Lung (tissue), 12 donors: ENCODE data around the gene CEP70. TPM values are rescaled to one million over a fixed set of nuclear protein-coding genes. Genes with fewer than 3 reads are reported as not detected.

ENCODE experiments used
- ATAC-seq: fragments of 200-7000 bp; cut with Tn5 transposase; one replicate; pipeline ENCODE4 v1.9.1; 2020; ENCODE audit warnings: moderate number of reproducible peaks; ENCODE audit not compliant: insufficient read depth, low FRiP score
- DNase-seq, 3 donors: peaks; one replicate each; pipeline ENCODE4 v3.0.0-alpha.2; 2013 to 2017
- H3K27ac ChIP-seq, 2 donors: one replicate each; pipeline ENCODE4 v1.5.1; 2013; ENCODE audit warnings: mild to moderate bottlenecking in 2 of 2, moderate library complexity in 2 of 2, control low read depth in 1 of 2, inconsistent platforms in 1 of 2, low read depth in 1 of 2, low read length in 1 of 2
- H3K27me3 ChIP-seq, 3 donors: one replicate each; pipeline ENCODE4 v1.5.1; 2013; ENCODE audit warnings: low read length in 2 of 3; ENCODE audit not compliant: control insufficient read depth in 3 of 3, insufficient read depth in 3 of 3
- H3K36me3 ChIP-seq, 4 donors: one replicate each; pipeline ENCODE4 v1.5.1; 2013; ENCODE audit warnings: low read length in 4 of 4, mild to moderate bottlenecking in 1 of 4, moderate library complexity in 1 of 4; ENCODE audit not compliant: control insufficient read depth in 4 of 4, insufficient read depth in 4 of 4
- H3K4me1 ChIP-seq, 5 donors: one replicate each; pipeline ENCODE4 v1.5.1; 2013; ENCODE audit warnings: low read length in 5 of 5, mild to moderate bottlenecking in 2 of 5, moderate library complexity in 1 of 5; ENCODE audit not compliant: control insufficient read depth in 5 of 5, insufficient read depth in 5 of 5
- H3K4me3 ChIP-seq: one replicate; pipeline ENCODE4 v1.5.1; 2013; ENCODE audit warnings: mild to moderate bottlenecking, control low read depth, moderate library complexity
- H3K9ac ChIP-seq, 2 donors: one replicate each; pipeline ENCODE4 v1.5.1; 2013; ENCODE audit warnings: low read length in 2 of 2, control low read depth in 1 of 2; ENCODE audit not compliant: insufficient read depth in 1 of 2
- H3K9me3 ChIP-seq, 4 donors: one replicate each; pipeline ENCODE4 v1.5.1; 2013; ENCODE audit warnings: low read length in 3 of 4, mild to moderate bottlenecking in 1 of 4, moderate library complexity in 1 of 4; ENCODE audit not compliant: control insufficient read depth in 4 of 4, insufficient read depth in 3 of 4
- WGBS, 2 donors: extraction: QIAGEN DNeasy Blood & Tissue Kit; methylation state at CpG; one replicate each; pipeline ENCODE4 v1.1.7; 2013; 5-methylcytosine and 5-hydroxymethylcytosine counted together
- polyA plus RNA-seq, 2 donors: library from polyadenylated mRNA; stranded (reverse); fragments of 200-250 nt; gene quantifications; one replicate each; pipeline ENCODE4 v1.2.1, GENCODE V29; 2013
- total RNA-seq, 2 donors: library from RNA; depleted of rRNA in 1 of 2; stranded (reverse); fragments of >200 nt in 1 of 2; gene quantifications; one replicate each; pipeline ENCODE4 v1.2.1, GENCODE V29; 2014 to 2021
- TF ChIP-seq, protein P1 (sequence below): IDR thresholded peaks from 2 replicates; pipeline ENCODE4 v1.5.1; 2012; ENCODE audit warnings: mild to moderate bottlenecking; ENCODE audit errors: control extremely low read depth, extremely low read depth
- donor health status: control.
- donor health status: control.
- donor health status: Bipolar disorder and iron deficiency.
- donor health status: healthy.
- donor health status: DM: yes; HTN: yes; CAD: no.

Gene CEP70
- total and polyA plus RNA-seq, 4 donors, result 19.5 to 137 (median 32.5) TPM

DNA sequence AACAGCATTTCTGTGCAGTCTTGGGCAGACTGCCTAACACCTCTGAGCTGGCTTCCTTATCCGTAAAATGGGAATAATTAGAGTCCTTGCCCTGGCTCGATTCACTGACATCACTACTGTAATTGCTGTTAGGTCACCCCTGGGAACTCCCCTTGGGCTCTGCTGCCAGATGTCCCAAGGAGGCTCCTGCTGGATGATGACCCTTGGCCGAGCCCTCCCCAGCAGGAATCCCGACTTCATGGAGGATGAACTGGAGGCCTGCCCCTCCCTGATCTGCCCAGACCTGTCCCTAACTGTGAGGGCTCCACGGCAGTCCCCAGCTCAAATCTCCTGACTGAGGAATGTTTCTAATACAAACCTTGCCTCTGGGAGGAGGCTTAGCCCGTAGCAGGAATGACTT, 141.6 kb downstream of the CEP70 start:
- Histone ChIP-seq H3K9me3 (no peaks in the 10 kb centered on the region), H3K4me1 (no peaks in the 10 kb centered on the region), H3K36me3 (no peaks in the 10 kb centered on the region), H3K9ac (no peak overlapping the region), H3K27me3 (no peaks in the 10 kb centered on the region), H3K4me3 (no peak overlapping the region), H3K27ac (no peak overlapping the region)
- ATAC-seq (no peak), DNase-seq (no peak)
- 76 to 79% methylated on average over 6 of the region's 6 CpGs for WGBS, 2 donors
- TF ChIP-seq, protein P1, sequence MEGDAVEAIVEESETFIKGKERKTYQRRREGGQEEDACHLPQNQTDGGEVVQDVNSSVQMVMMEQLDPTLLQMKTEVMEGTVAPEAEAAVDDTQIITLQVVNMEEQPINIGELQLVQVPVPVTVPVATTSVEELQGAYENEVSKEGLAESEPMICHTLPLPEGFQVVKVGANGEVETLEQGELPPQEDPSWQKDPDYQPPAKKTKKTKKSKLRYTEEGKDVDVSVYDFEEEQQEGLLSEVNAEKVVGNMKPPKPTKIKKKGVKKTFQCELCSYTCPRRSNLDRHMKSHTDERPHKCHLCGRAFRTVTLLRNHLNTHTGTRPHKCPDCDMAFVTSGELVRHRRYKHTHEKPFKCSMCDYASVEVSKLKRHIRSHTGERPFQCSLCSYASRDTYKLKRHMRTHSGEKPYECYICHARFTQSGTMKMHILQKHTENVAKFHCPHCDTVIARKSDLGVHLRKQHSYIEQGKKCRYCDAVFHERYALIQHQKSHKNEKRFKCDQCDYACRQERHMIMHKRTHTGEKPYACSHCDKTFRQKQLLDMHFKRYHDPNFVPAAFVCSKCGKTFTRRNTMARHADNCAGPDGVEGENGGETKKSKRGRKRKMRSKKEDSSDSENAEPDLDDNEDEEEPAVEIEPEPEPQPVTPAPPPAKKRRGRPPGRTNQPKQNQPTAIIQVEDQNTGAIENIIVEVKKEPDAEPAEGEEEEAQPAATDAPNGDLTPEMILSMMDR, result no peak

DNA sequence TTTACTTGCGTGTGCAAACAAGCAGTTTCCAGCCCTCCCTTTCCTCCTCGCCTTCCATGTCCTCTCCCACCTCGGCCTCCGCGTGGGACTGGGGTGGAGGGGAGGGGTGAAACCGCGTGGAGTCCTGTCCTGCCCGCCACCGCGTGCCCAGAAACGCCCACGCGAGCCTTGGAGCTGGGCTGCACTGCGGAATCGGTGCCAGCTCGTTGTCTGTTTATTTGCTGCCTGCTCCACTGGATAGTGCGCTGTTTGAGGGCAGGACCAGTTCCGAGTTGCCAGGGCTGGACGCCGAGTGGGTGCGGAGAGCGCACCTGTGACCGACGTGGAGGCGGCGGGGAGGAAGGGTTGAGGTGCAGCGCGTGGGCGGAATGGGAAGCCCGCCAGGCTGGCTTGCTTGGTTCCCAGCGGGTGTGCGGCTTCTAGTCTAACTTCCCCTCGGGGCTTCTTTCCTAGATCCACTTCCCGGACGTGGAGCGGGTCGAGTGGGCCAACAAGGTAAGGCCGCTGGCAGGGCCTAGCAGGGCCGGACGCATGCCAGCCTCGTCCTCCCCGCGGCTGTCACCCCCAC, 142.4 kb downstream of the CEP70 start:
- TF ChIP-seq, protein P1, result no peak
- WGBS, 2 donors, result 88 to 90% methylated on average over 43 of the region's 43 CpGs
- DNase-seq (no peak), ATAC-seq (no peak)
- no peaks in the 10 kb centered on the region for H3K36me3 ChIP-seq
- H3K4me1 ChIP-seq, result no peaks in the 10 kb centered on the region
- no peaks in the 10 kb centered on the region for H3K27me3 ChIP-seq
- no peak overlapping the region for H3K9ac ChIP-seq
- no peaks in the 10 kb centered on the region for H3K9me3 ChIP-seq
- no peak overlapping the region for H3K27ac ChIP-seq
- H3K4me3 ChIP-seq, result no peak overlapping the region

- TF ChIP-seq, protein P1, result no peak
- no peaks in the 10 kb centered on the region for H3K9me3 ChIP-seq
- ATAC-seq (no peak), DNase-seq (no peak)
- H3K36me3 ChIP-seq, result no peaks in the 10 kb centered on the region
- H3K4me1 ChIP-seq, result no peaks in the 10 kb centered on the region
- no peak overlapping the region for H3K4me3 ChIP-seq
- H3K9ac ChIP-seq, result no peak overlapping the region
- H3K27me3 ChIP-seq, result no peaks in the 10 kb centered on the region
- H3K27ac ChIP-seq, result no peak overlapping the region
- 83 to 91% methylated on average over 6 of the region's 6 CpGs for WGBS, 2 donors
Observed at GRCh38 chr3:138450704-138451424, 143.2 kb downstream of the CEP70 start.
